PC-3 (cell line): Measurements from ENCODE around the gene KIAA1191. TPM values are rescaled to one million over a fixed set of nuclear protein-coding genes. Genes with fewer than 3 reads are reported as not detected.
A peak's percentile ranks its signal among the peaks of the same experiment; 100 is the strongest.

Source experiments
- ATAC-seq: fragments of 200-7000 bp; cut with Tn5 transposase; 2 replicates; pipeline ENCODE4 v1.9.1; 2020; ENCODE audit warnings: mild to moderate bottlenecking, moderate library complexity
- BruUV-seq: library from RNA; stranded (reverse); fragments of 400-500 nt; replicated peaks from 2 replicates; lab custom pipeline; 2021; lab: Mats Ljungman, UMichigan
- CTCF ChIA-PET: fragments of 300-600 bp; sonication (Branson Sonifier 250); formaldehyde crosslinking; loops from one replicate; lab custom pipeline; 2022; ENCODE audit warnings: antibody characterized with exemption; lab: Charles Lee
- POLR2A ChIA-PET: fragments of 300-600 bp; sonication (Branson Sonifier 250); formaldehyde crosslinking; loops from one replicate; lab custom pipeline; 2022; ENCODE audit warnings: antibody characterized with exemption; ENCODE audit not compliant: unreplicated experiment; lab: Charles Lee
- DNase-seq: peaks from one replicate; pipeline ENCODE4 v3.0.0-alpha.2; 2015
- H2AFZ ChIP-seq: fragments of 300-600 bp; sonication (generic); 2 replicates; pipeline ENCODE4 v1.6.0; 2016; ENCODE audit warnings: antibody characterized with exemption, low read length
- H3F3A ChIP-seq: fragments of 300-600 bp; sonication (generic); one replicate; pipeline ENCODE4 v1.6.0; 2017; ENCODE audit warnings: antibody characterized with exemption, low read length, control low read depth, mild to moderate bottlenecking; ENCODE audit not compliant: unreplicated experiment
- H3K27ac ChIP-seq: fragments of 300-600 bp; sonication (generic); 2 replicates; pipeline ENCODE4 v1.5.1; 2016; ENCODE audit warnings: mild to moderate bottlenecking, low read length
- H3K27me3 ChIP-seq: fragments of 300-600 bp; sonication (generic); 2 replicates; pipeline ENCODE4 v1.6.1; 2016; ENCODE audit warnings: low read length, mixed read lengths
- H3K36me3 ChIP-seq: fragments of 300-600 bp; sonication (generic); 2 replicates; pipeline ENCODE4 v1.6.1; 2016; ENCODE audit warnings: low read depth, mixed run types, low read length, mixed read lengths
- H3K4me1 ChIP-seq: fragments of 300-600 bp; sonication (generic); 2 replicates; pipeline ENCODE4 v1.5.1; 2016; ENCODE audit warnings: low read length; ENCODE audit not compliant: insufficient read depth
- H3K4me2 ChIP-seq: fragments of 300-600 bp; sonication (generic); 2 replicates; pipeline ENCODE4 v1.6.0; 2016; ENCODE audit warnings: low read length
- H3K4me3 ChIP-seq: fragments of 300-600 bp; sonication (generic); 2 replicates; pipeline ENCODE4 v1.5.1; 2016; ENCODE audit warnings: mild to moderate bottlenecking, low read length, mixed read lengths
- H3K79me2 ChIP-seq: fragments of 300-600 bp; sonication (generic); 2 replicates; pipeline ENCODE4 v1.6.1; 2017; ENCODE audit warnings: low read length, mixed read lengths
- H3K9ac ChIP-seq: fragments of 300-600 bp; sonication (generic); 2 replicates; pipeline ENCODE4 v1.6.0; 2016; ENCODE audit warnings: mild to moderate bottlenecking, low read length
- H3K9me2 ChIP-seq: fragments of 300-600 bp; sonication (generic); replicated peaks from 2 replicates; pipeline ENCODE4 v1.6.1; 2016; ENCODE audit warnings: mixed run types, low read length, mixed read lengths
- H3K9me3 ChIP-seq: fragments of 300-600 bp; sonication (generic); 2 replicates; pipeline ENCODE4 v1.6.1; 2016; ENCODE audit warnings: low read length, mixed read lengths
- H4K20me1 ChIP-seq: fragments of 300-600 bp; sonication (generic); 2 replicates; pipeline ENCODE4 v1.6.1; 2016; ENCODE audit warnings: low read length, mixed read lengths
- CTCF ChIP-seq: fragments of 300-600 bp; sonication (generic); conservative IDR thresholded peaks from 2 replicates; pipeline ENCODE4 v1.5.1; 2017; ENCODE audit warnings: antibody characterized with exemption, low read depth, mild to moderate bottlenecking, low read length
- EZH2 ChIP-seq: fragments of 300-600 bp; sonication (generic); IDR thresholded peaks from one replicate; pipeline ENCODE4 v1.6.1; 2017; ENCODE audit warnings: antibody characterized with exemption, mild to moderate bottlenecking, low read length; ENCODE audit not compliant: unreplicated experiment
- EZH2phosphoT487 ChIP-seq: fragments of 300-600 bp; sonication (generic); IDR thresholded peaks from 2 replicates; pipeline ENCODE4 v1.6.1; 2018; ENCODE audit warnings: mild to moderate bottlenecking, antibody characterized with exemption, low read length, borderline replicate concordance
- intact Hi-C: fragments of 100-400 bp; cut with micrococcal nuclease; formaldehyde crosslinking; loops from 2 replicates; pipeline ENCODE4 v1.9.0; 2023
- total RNA-seq: library from RNA; depleted of rRNA; stranded (reverse); fragments of >200 nt; gene quantifications from 2 replicates; pipeline ENCODE4 v1.2.3, GENCODE V29; 2014

Gene KIAA1191
- total RNA-seq, 1 experiment from 2014 or later = 81.1 TPM

- no peaks in the 10 kb centered on the region for H3K9me2 ChIP-seq
- DNase-seq = no peak
- intact Hi-C loops = no loop called here
- no peak overlapping the region for H2AFZ ChIP-seq
- H3K4me2 ChIP-seq = peak overlapping the region; percentile 54
- TF ChIP-seq EZH2 (no peak), EZH2phosphoT487 (no peak), CTCF (no peak)
- peaks cover 7% of the 10 kb centered on the region; the same call in 1 of the 2 replicates for H3K4me1 ChIP-seq
- ChIA-PET POLR2A (no interaction called here), CTCF (no interaction called here)
- ATAC-seq = no peak
- H3F3A ChIP-seq = no peaks in the 10 kb centered on the region
- no peak overlapping the region for H3K27ac ChIP-seq
- H3K27me3 ChIP-seq = no peaks in the 10 kb centered on the region
- no peaks in the 10 kb centered on the region for H3K9me3 ChIP-seq
- BruUV-seq = no TSS peak
- peak overlapping the region; percentile 27; the same call in 1 of the 2 replicates for H3K4me3 ChIP-seq
- peaks cover 17% of the 10 kb centered on the region for H3K79me2 ChIP-seq
- no peaks in the 10 kb centered on the region for H3K36me3 ChIP-seq
- H3K9ac ChIP-seq = no peak overlapping the region
- 0 out of 2 replicates have a peak, but pooled peaks cover under 1% of the 10 kb centered on the region for H4K20me1 ChIP-seq
These were observed 3.3 kb upstream of the KIAA1191 start for GRCh38 chr5:176364765-176365350.

DNA sequence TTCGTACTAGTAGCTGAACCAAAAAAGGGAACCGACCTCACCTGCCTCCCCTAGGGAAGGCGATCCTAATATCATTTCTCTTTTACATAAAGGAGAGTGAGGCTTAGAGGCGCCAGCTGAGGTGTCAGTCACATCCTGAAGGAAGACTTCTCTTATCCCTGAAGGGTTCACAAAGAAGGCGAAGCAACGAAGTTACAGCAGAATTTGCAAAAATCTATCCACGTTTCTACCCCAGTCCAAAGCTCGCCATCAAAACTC lies 598 bp upstream of the KIAA1191 start:
- ChIA-PET CTCF (no interaction called here), POLR2A (interaction anchor here (0.6 to 0.7 kb wide), 3 partner anchors 10 to 1363 kb away, joined by 3 to 5 read pairs (median 4); no protein-coding TSS in a partner anchor)
- H3K9ac ChIP-seq = peak overlapping the region; percentile 84; the same call in 1 of the 2 replicates
- H3K4me1 ChIP-seq = peaks cover 11% of the 10 kb centered on the region; the same call in 1 of the 2 replicates
- H3K36me3 ChIP-seq = peaks cover 5% of the 10 kb centered on the region; the same call in 1 of the 2 replicates
- no peaks in the 10 kb centered on the region for H3K9me3 ChIP-seq
- H4K20me1 ChIP-seq = 0 out of 2 replicates have a peak, but pooled peaks cover 4% of the 10 kb centered on the region
- no peak for TF ChIP-seq EZH2phosphoT487
- no peak for TF ChIP-seq CTCF
- no peak for TF ChIP-seq EZH2
- TSS peak; percentile 85 for BruUV-seq
- peak overlapping the region; percentile 85 for H3K4me2 ChIP-seq
- ATAC-seq = no peak
- peak overlapping the region; percentile 81 for H2AFZ ChIP-seq
- intact Hi-C loops = no loop called here
- peaks cover 37% of the 10 kb centered on the region for H3K79me2 ChIP-seq
- H3F3A ChIP-seq = no peaks in the 10 kb centered on the region
- H3K27me3 ChIP-seq = no peaks in the 10 kb centered on the region
- no peak overlapping the region for H3K27ac ChIP-seq
- no peaks in the 10 kb centered on the region for H3K9me2 ChIP-seq
- H3K4me3 ChIP-seq = peak overlapping the region; percentile 95
- DNase-seq = no peak

DNA sequence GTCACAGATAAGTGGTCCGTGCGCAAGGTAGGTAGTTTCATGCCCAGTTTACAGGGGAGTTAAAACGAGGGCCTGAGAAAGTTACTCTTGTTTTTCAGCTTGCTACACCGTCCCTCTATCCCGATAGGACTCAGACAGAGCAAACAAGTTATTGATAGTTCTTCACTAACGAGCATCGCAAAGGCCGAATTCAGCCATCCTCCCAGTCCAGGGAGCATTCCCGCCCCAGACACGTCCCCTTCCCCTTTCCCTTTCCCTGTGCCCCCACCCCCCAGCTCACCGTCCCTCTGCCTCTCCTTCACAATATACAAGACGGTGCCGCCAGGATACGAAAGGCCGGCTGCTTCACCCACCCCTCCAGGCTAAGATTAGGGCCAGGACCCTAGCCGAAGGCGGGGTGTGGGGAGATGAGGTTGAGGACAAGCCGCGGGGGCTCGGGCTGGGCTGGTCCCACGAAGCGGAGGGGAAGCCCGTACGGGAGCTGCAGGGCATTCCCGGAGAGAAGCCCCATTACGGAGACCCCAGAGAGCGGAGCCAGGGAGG lies 599 bp downstream of the KIAA1191 start:
- H3K79me2 ChIP-seq = peaks cover 49% of the 10 kb centered on the region

More for the DNA sequence above, 599 bp downstream of the KIAA1191 start:
- no peak overlapping the region for H3K27ac ChIP-seq
- no peaks in the 10 kb centered on the region for H3K27me3 ChIP-seq
- peak; percentile 10 for DNase-seq
- H3K9ac ChIP-seq = peak overlapping the region; percentile 84
- H3K4me1 ChIP-seq = peaks cover 11% of the 10 kb centered on the region; the same call in 1 of the 2 replicates
- H3K9me3 ChIP-seq = no peaks in the 10 kb centered on the region
- peak; percentile 20 for ATAC-seq
- ChIA-PET POLR2A (no interaction called here), CTCF (no interaction called here)
- no peaks in the 10 kb centered on the region for H3F3A ChIP-seq
- peak overlapping the region; percentile 95 for H3K4me3 ChIP-seq
- 0 out of 2 replicates have a peak, but pooled peaks cover 4% of the 10 kb centered on the region for H4K20me1 ChIP-seq
- peak overlapping the region; percentile 85 for H3K4me2 ChIP-seq
- intact Hi-C loops = loop anchor here (2.0 kb wide), 1 partner anchor 54 kb away; no protein-coding TSS in a partner anchor
- TF ChIP-seq EZH2 (no peak), CTCF (no peak), EZH2phosphoT487 (no peak)
- BruUV-seq = TSS peak; percentile 79
- H2AFZ ChIP-seq = peak overlapping the region; percentile 81
- H3K36me3 ChIP-seq = peaks cover 9% of the 10 kb centered on the region; the same call in 1 of the 2 replicates
- no peaks in the 10 kb centered on the region for H3K9me2 ChIP-seq
